ENCODE results near the gene PCBP3. TPM values are rescaled to one million over a fixed set of nuclear protein-coding genes. Genes with fewer than 3 reads are reported as not detected.

The PCBP3 gene
- total RNA-seq, 1 donor from 2014 or later = 4.6 TPM

- no peak overlapping the region for H3K27ac Mint-ChIP-seq
- no peak for TF ChIP-seq EZH2 (IDR thresholded peaks at IDR 0.05)
- TF ChIP-seq EZH2phosphoT487 (IDR thresholded peaks at IDR 0.05) = no peak
- TF ChIP-seq, protein P1, sequence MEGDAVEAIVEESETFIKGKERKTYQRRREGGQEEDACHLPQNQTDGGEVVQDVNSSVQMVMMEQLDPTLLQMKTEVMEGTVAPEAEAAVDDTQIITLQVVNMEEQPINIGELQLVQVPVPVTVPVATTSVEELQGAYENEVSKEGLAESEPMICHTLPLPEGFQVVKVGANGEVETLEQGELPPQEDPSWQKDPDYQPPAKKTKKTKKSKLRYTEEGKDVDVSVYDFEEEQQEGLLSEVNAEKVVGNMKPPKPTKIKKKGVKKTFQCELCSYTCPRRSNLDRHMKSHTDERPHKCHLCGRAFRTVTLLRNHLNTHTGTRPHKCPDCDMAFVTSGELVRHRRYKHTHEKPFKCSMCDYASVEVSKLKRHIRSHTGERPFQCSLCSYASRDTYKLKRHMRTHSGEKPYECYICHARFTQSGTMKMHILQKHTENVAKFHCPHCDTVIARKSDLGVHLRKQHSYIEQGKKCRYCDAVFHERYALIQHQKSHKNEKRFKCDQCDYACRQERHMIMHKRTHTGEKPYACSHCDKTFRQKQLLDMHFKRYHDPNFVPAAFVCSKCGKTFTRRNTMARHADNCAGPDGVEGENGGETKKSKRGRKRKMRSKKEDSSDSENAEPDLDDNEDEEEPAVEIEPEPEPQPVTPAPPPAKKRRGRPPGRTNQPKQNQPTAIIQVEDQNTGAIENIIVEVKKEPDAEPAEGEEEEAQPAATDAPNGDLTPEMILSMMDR (IDR thresholded peaks at IDR 0.05) = no peak
- no peaks in the 10 kb centered on the region for H3K9me3 Mint-ChIP-seq
- peaks cover 2% of the 10 kb centered on the region for H3K27me3 Mint-ChIP-seq (ENCODE audit: insufficient read depth, low read depth)
- no peaks in the 10 kb centered on the region for H3K36me3 ChIP-seq
- H3K27ac ChIP-seq = no peak overlapping the region
- no peak overlapping the region for H3K9ac ChIP-seq
- no peaks in the 10 kb centered on the region for H3K79me2 ChIP-seq (ENCODE audit: low read depth)
- H2AFZ ChIP-seq (replicated peaks) = no peak overlapping the region
- H4K20me1 ChIP-seq (ENCODE audit: low read depth) = no peaks in the 10 kb centered on the region
- H3K4me3 Mint-ChIP-seq = no peak overlapping the region
- peaks cover 39% of the 10 kb centered on the region for H3K4me1 Mint-ChIP-seq
- no peak for DNase-seq (ENCODE audit: low spot score)
- H3K27me3 ChIP-seq = no peaks in the 10 kb centered on the region
- no peaks in the 10 kb centered on the region for H3F3A ChIP-seq (ENCODE audit: low read depth)
- H3K4me3 ChIP-seq = no peak overlapping the region
- no peaks in the 10 kb centered on the region for H3K4me1 ChIP-seq
- no peak overlapping the region for H3K4me2 ChIP-seq
- H3K36me3 Mint-ChIP-seq = no peaks in the 10 kb centered on the region
- H3K9me3 ChIP-seq (ENCODE audit: low read depth) = no peaks in the 10 kb centered on the region
Measured at GRCh38 chr21:45766501-45766900, 123.0 kb downstream of the PCBP3 start.

GRCh38 chr21:45767071-45768006, 123.8 kb downstream of the PCBP3 start:
- Histone ChIP-seq H3K9ac (no peak overlapping the region), H3K4me2 (no peak overlapping the region), H3K79me2 (ENCODE audit: low read depth) (no peaks in the 10 kb centered on the region), H3K4me3 (no peak overlapping the region), H3K27me3 (no peaks in the 10 kb centered on the region), H4K20me1 (ENCODE audit: low read depth) (no peaks in the 10 kb centered on the region), H3F3A (ENCODE audit: low read depth) (no peaks in the 10 kb centered on the region), H3K4me1 (no peaks in the 10 kb centered on the region), H2AFZ (replicated peaks) (no peak overlapping the region), H3K27ac (no peak overlapping the region), H3K9me3 (ENCODE audit: low read depth) (no peaks in the 10 kb centered on the region), H3K36me3 (no peaks in the 10 kb centered on the region)
- no peaks in the 10 kb centered on the region for H3K9me3 Mint-ChIP-seq
- peak overlapping the region; percentile 23 for H3K27ac Mint-ChIP-seq
- H3K4me1 Mint-ChIP-seq = peaks cover 39% of the 10 kb centered on the region
- TF ChIP-seq EZH2 (IDR thresholded peaks at IDR 0.05) (no peak), EZH2phosphoT487 (IDR thresholded peaks at IDR 0.05) (no peak)
- TF ChIP-seq, protein P1 (IDR thresholded peaks at IDR 0.05) = no peak
- DNase-seq (ENCODE audit: low spot score) = no peak
- H3K4me3 Mint-ChIP-seq = no peak overlapping the region
- H3K27me3 Mint-ChIP-seq (ENCODE audit: insufficient read depth, low read depth) = no peaks in the 10 kb centered on the region
- no peaks in the 10 kb centered on the region for H3K36me3 Mint-ChIP-seq

DNA sequence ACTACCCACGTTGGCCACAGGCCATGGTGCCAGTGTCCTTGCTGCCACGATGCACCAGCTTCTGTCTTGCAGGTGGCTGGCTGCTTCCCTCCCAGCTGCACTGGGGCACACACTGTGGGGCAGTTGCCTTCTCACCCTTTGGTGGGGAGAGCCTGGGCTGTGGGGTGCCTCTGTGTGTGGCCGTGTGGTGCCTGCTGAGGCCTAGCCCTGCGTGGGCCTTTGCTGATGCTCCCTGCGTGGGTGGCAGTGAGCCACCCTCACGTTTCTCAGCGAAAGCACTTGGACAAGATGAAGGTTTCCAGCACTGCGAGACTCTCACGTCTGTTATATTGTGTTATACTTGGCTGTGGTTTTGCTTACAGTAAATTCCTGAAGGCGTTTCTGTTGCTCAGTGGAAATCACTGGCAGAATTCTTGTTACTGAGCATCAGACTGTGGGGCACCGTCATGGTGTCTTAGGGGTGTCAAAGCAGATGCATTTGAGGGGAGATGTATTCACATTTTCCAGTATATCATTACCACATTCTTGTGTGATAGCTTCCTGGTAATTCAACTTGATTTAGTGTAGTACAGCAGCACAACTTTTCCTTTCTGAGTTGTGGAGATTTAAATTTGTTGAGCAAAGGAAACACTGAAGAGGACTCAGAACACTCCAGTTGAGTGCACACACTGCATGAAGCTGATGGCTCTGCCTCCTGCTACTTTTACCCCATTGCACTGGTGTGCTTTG, 124.7 kb downstream of the PCBP3 start:
- H2AFZ ChIP-seq (replicated peaks) = no peak overlapping the region
- H3K9ac ChIP-seq = no peak overlapping the region
- Mint-ChIP-seq H3K27me3 (ENCODE audit: insufficient read depth, low read depth) (no peaks in the 10 kb centered on the region), H3K36me3 (no peaks in the 10 kb centered on the region), H3K27ac (peak overlapping the region; percentile 50), H3K4me3 (no peak overlapping the region), H3K9me3 (no peaks in the 10 kb centered on the region), H3K4me1 (peaks cover 38% of the 10 kb centered on the region)
- H3F3A ChIP-seq (ENCODE audit: low read depth) = no peaks in the 10 kb centered on the region
- TF ChIP-seq, protein P1 (IDR thresholded peaks at IDR 0.05) = no peak
- TF ChIP-seq EZH2phosphoT487 (IDR thresholded peaks at IDR 0.05) (no peak), EZH2 (IDR thresholded peaks at IDR 0.05) (no peak)
- no peak overlapping the region for H3K27ac ChIP-seq
- H3K36me3 ChIP-seq = no peaks in the 10 kb centered on the region
- H3K79me2 ChIP-seq (ENCODE audit: low read depth) = no peaks in the 10 kb centered on the region
- no peaks in the 10 kb centered on the region for H3K27me3 ChIP-seq
- DNase-seq (ENCODE audit: low spot score) = no peak
- H3K4me1 ChIP-seq = no peaks in the 10 kb centered on the region
- no peaks in the 10 kb centered on the region for H3K9me3 ChIP-seq (ENCODE audit: low read depth)
- no peaks in the 10 kb centered on the region for H4K20me1 ChIP-seq (ENCODE audit: low read depth)
- no peak overlapping the region for H3K4me2 ChIP-seq
- no peak overlapping the region for H3K4me3 ChIP-seq
